Right lobe of liver (tissue), 6 donors: Measurements from ENCODE around the gene ZFP3. TPM values are rescaled to one million over a fixed set of nuclear protein-coding genes. Genes with fewer than 3 reads are reported as not detected.
"Not testable (repeated sequence)": the region's sequence is repeated elsewhere in the genome, so short reads cannot be mapped to it uniquely, and the experiment has no call there.

Source experiments
- ATAC-seq, 4 donors: fragments of 200-7000 bp; cut with Tn5 transposase; one replicate each; pipeline ENCODE4 v1.9.1; 2020; ENCODE audit warnings: mild to moderate bottlenecking in 4 of 4, moderate library complexity in 4 of 4
- DNase-seq, 3 donors: peaks; one replicate each; pipeline ENCODE4 v3.0.0-alpha.2; 2020
- H3K27ac ChIP-seq, 3 donors: fragments of 200-600 bp; one replicate each; pipeline ENCODE4 v1.8.0; 2022
- H3K27me3 ChIP-seq, 2 donors: fragments of 200-600 bp; one replicate each; pipeline ENCODE4 v1.8.0; 2022
- H3K36me3 ChIP-seq, 4 donors: fragments of 200-600 bp; sonication (generic) in 1 of 4; one replicate each; pipeline versions ENCODE4 v1.5.1 to v1.8.0; 2017 to 2022; ENCODE audit warnings: control low read depth in 1 of 4
- H3K4me1 ChIP-seq, 4 donors: fragments of 200-600 bp; sonication (generic) in 1 of 4; one replicate each; pipeline versions ENCODE4 v1.5.1 to v1.8.0; 2017 to 2022; ENCODE audit warnings: control low read depth in 1 of 4
- H3K4me3 ChIP-seq, 3 donors: fragments of 200-600 bp; one replicate each; pipeline ENCODE4 v1.8.0; 2022
- H3K9me3 ChIP-seq, 4 donors: fragments of 200-600 bp; sonication (generic) in 1 of 4; one replicate each; pipeline versions ENCODE4 v1.5.1 to v1.8.0; 2017 to 2022; ENCODE audit warnings: control low read depth in 1 of 4
- POLR2A ChIP-seq: fragments of 450-650 bp; IDR thresholded peaks from one replicate; pipeline ENCODE4 v1.6.1; 2017; ENCODE audit warnings: antibody characterized with exemption, mild to moderate bottlenecking
- WGBS: methylation state at CpG from one replicate; pipeline ENCODE4 v1.1.6; 2018; ENCODE audit warnings: low coverage, low lambda C conversion rate; ENCODE audit not compliant: insufficient coverage; ENCODE audit errors: missing lambda C conversion rate; 5-methylcytosine and 5-hydroxymethylcytosine counted together
- intact Hi-C, 2 donors: fragments of 100-400 bp; cut with DNase I; formaldehyde crosslinking; loops; one replicate each; pipeline versions ENCODE4 v1.11.2 to v1.14.1; 2022
- small RNA-seq, 2 experiments: library from RNA; depleted of rRNA; stranded (forward); fragments of <200 nt; gene quantifications; one replicate each; pipeline ENCODE3, GENCODE V24; 2016
- total RNA-seq, 6 experiments: library from RNA; depleted of rRNA in 2 of 6; stranded (reverse); fragments of >200 nt in 2 of 6; fragmentation: NEBNext Ultra II Directional in 3 of 6; extraction: Animal tissue kit (Norgen Biotek cat#: 25700) in 3 of 6; gene quantifications; one replicate each; pipeline versions ENCODE4 v1.1.0 to v1.2.4, GENCODE V29; 2016 to 2023
- TF ChIP-seq, protein P1 (sequence below), 4 donors: fragments of 200-600 bp in 3 of 4; fragments of 450-650 bp in 1 of 4; IDR thresholded peaks; one replicate each; pipeline versions ENCODE4 v1.5.1 to v1.8.0; 2016 to 2022; ENCODE audit warnings: antibody characterized with exemption in 4 of 4, mild to moderate bottlenecking in 2 of 4
- donor health status: DM: no; HTN: yes; CAD: no.
- donor health status: DM: no; HTN: no; CAD: no.
- donor health status: DM: no; HTN: no; CAD: no.
- donor health status: DM: no; HTN: yes; CAD: no.
- donor health status: DM: no; HTN: yes; CAD: no.

Gene ZFP3
- total RNA-seq, 6 experiments from 2014 or later = 0.51 to 1.6 (median 0.87) TPM

DNA sequence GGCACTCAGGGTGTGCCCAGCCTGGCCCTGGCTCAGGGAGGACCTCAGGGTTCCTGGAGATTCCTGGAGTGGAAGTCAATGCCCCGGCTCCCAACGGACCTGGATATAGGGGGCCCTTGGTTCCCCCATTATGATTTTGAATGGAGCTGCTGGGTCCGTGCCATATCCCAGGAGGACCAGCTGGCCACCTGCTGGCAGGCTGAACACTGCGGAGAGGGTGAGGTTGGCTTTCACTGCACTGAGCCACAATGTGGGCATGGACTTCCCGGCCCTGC, 61.1 kb downstream of the ZFP3 start:
- no peak for DNase-seq
- TF ChIP-seq, protein P1, sequence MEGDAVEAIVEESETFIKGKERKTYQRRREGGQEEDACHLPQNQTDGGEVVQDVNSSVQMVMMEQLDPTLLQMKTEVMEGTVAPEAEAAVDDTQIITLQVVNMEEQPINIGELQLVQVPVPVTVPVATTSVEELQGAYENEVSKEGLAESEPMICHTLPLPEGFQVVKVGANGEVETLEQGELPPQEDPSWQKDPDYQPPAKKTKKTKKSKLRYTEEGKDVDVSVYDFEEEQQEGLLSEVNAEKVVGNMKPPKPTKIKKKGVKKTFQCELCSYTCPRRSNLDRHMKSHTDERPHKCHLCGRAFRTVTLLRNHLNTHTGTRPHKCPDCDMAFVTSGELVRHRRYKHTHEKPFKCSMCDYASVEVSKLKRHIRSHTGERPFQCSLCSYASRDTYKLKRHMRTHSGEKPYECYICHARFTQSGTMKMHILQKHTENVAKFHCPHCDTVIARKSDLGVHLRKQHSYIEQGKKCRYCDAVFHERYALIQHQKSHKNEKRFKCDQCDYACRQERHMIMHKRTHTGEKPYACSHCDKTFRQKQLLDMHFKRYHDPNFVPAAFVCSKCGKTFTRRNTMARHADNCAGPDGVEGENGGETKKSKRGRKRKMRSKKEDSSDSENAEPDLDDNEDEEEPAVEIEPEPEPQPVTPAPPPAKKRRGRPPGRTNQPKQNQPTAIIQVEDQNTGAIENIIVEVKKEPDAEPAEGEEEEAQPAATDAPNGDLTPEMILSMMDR (IDR thresholded peaks at IDR 0.05) = no peak
- no peak for TF ChIP-seq POLR2A
- WGBS = no CpG with 5 or more reads among the region's 5 CpGs
- no peaks in the 10 kb centered on the region for H3K36me3 ChIP-seq
- no peak for ATAC-seq
- H3K27ac ChIP-seq = no peak overlapping the region
- no peak overlapping the region for H3K4me3 ChIP-seq
- no peaks in the 10 kb centered on the region for H3K27me3 ChIP-seq
- H3K9me3 ChIP-seq = no peaks in the 10 kb centered on the region
- H3K4me1 ChIP-seq = no peaks in the 10 kb centered on the region
- intact Hi-C loops = no loop called here

DNA sequence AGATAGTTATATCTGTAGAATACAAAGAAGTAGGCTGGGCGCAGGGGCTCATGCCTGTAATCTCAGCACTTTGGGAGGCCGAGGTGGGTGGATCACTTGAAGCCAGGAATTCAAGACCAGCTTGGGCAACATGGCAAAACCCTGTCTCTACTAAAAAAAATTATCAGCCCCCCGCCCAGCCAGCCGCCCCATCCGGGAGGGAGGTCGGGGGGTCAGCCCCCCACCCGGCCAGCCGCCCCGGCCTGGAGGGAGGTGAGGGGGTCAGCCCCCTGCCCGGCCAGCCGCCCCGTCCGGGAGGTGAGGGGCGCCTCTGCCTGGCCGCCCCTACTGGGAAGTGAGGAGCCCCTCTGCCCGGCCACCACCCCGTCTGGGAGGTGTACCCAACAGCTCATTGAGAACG, 64.6 kb downstream of the ZFP3 start:
- intact Hi-C loops, ATAC-seq, H3K27ac ChIP-seq, H3K27me3 ChIP-seq, H3K4me1 ChIP-seq, H3K4me3 ChIP-seq, H3K9me3 ChIP-seq, DNase-seq, H3K36me3 ChIP-seq: not testable (repeated sequence)
- WGBS = 81% methylated on average over 12 of the region's 18 CpGs

Small RNA genes lying within 50 kb of the gene (small RNA-seq; reads per million reads assigned to genes)
- 0 reads per million in 2 experiments for gene AC012146.4

Other genes starting within 250 kb of the ZFP3 start
- 10 to 100 TPM; 20.3 to 42.5 (median 28.0) TPM for gene MINK1, start 245.1 kb upstream of the ZFP3 start, total RNA-seq
- gene C17orf107, start 178.9 kb upstream of the ZFP3 start, total RNA-seq = 1 to 10 TPM; 1.6 to 4.0 (median 3.2) TPM
- 1 to 10 TPM; 1.4 to 2.9 (median 2.0) TPM for gene CHRNE, start 175.4 kb upstream of the ZFP3 start, total RNA-seq
- under 1 TPM in 3 of 6 experiments, not detected in 3; 0.13 to 0.20 (median 0.15) TPM for gene GP1BA, start 146.2 kb upstream of the ZFP3 start, total RNA-seq
- gene SLC25A11, start 138.4 kb upstream of the ZFP3 start, total RNA-seq = 10 to 100 TPM; 32.6 to 64.2 (median 41.0) TPM
- gene RNF167, start 138.2 kb upstream of the ZFP3 start, total RNA-seq = 10 to 100 TPM; 52.1 to 73.5 (median 57.5) TPM
- gene PFN1, start 129.9 kb upstream of the ZFP3 start, total RNA-seq = 1,000 to 10,000 TPM in 1 of 6 experiments, 100 to 1,000 TPM in 5; 221 to 1,037 (median 292) TPM
- gene ENO3, start 127.3 kb upstream of the ZFP3 start, total RNA-seq = 10 to 100 TPM; 54.7 to 69.8 (median 58.7) TPM
- gene SPAG7, start 110.7 kb upstream of the ZFP3 start, total RNA-seq = 10 to 100 TPM; 22.3 to 33.9 (median 26.4) TPM
- gene CAMTA2, start 90.8 kb upstream of the ZFP3 start, total RNA-seq = 10 to 100 TPM; 15.3 to 21.1 (median 17.7) TPM
- 1 to 10 TPM in 2 of 6 experiments, under 1 TPM in 3, not detected in 1; 0.83 to 1.3 (median 0.97) TPM for gene INCA1, start 80.9 kb upstream of the ZFP3 start, total RNA-seq
- 100 to 1,000 TPM in 3 of 6 experiments, 10 to 100 TPM in 3; 59.8 to 112 (median 99.3) TPM for gene KIF1C, start 80.5 kb upstream of the ZFP3 start, total RNA-seq
- gene SLC52A1, start 43.0 kb upstream of the ZFP3 start, total RNA-seq = under 1 TPM in 2 of 6 experiments, not detected in 4; 0.13 to 0.20 TPM
- gene ZNF232, start 33.4 kb downstream of the ZFP3 start, total RNA-seq = 1 to 10 TPM; 3.3 to 5.0 (median 4.5) TPM
- under 1 TPM in 2 of 6 experiments, not detected in 4; 0.02 to 0.07 TPM for gene USP6, start 37.6 kb downstream of the ZFP3 start, total RNA-seq
- 1 to 10 TPM; 1.2 to 3.8 (median 2.2) TPM for gene ZNF594, start 113.4 kb downstream of the ZFP3 start, total RNA-seq
- gene SCIMP, start 156.4 kb downstream of the ZFP3 start, total RNA-seq = 1 to 10 TPM; 1.0 to 9.9 (median 3.2) TPM
- 10 to 100 TPM; 15.5 to 25.4 (median 21.1) TPM for gene RABEP1, start 203.8 kb downstream of the ZFP3 start, total RNA-seq